ENCODE measurements around the gene VASH2. TPM values are rescaled to one million over a fixed set of nuclear protein-coding genes. Genes with fewer than 3 reads are reported as not detected.

Gene VASH2
- total and polyA plus RNA-seq, 2 of the 8 experiments (the other 6 are each of a cell fraction or from before 2014, with no cell fraction given), result 44.0 to 187 TPM

GRCh38 chr1:212952641-212952976 lies 2.3 kb downstream of the VASH2 start (continued):
- no peak for TF ChIP-seq E2F6 (IDR thresholded peaks at IDR 0.05)
